ENCODE data around the gene SLC9A4.
"Not testable (repeated sequence)": the region's sequence is repeated elsewhere in the genome, so short reads cannot be mapped to it uniquely, and the experiment has no call there.

The SLC9A4 gene

GRCh38 chr2:102558463-102558862 lies 85.4 kb downstream of the SLC9A4 start (continued):
- no peak for TF ChIP-seq CREB5 (CRISPR knock-in tag; IDR thresholded peaks at IDR 0.05; ENCODE audit: low read depth)
- TF ChIP-seq ZFP3 (CRISPR knock-in tag; IDR thresholded peaks at IDR 0.05): no peak
- no peak for TF ChIP-seq BACH2 (CRISPR knock-in tag; IDR thresholded peaks at IDR 0.05; ENCODE audit: borderline replicate concordance)
- TF ChIP-seq ZC3H10 (CRISPR knock-in tag; IDR thresholded peaks at IDR 0.05): no peak
- TF ChIP-seq PPARA (CRISPR knock-in tag; IDR thresholded peaks at IDR 0.05; ENCODE audit: borderline replicate concordance): no peak
- no peak for TF ChIP-seq POU6F1 (CRISPR knock-in tag; IDR thresholded peaks at IDR 0.05; ENCODE audit: borderline replicate concordance, low read depth)
- TF ChIP-seq CSDC2 (CRISPR knock-in tag; IDR thresholded peaks at IDR 0.05): no peak
- no peak for TF ChIP-seq TCF4 (CRISPR knock-in tag; IDR thresholded peaks at IDR 0.05; ENCODE audit: borderline replicate concordance)
- TF ChIP-seq TOX (CRISPR knock-in tag; IDR thresholded peaks at IDR 0.05; ENCODE audit: borderline replicate concordance): no peak
- TF ChIP-seq RARB (CRISPR knock-in tag; IDR thresholded peaks at IDR 0.05): no peak
- TF ChIP-seq ZNF70 (CRISPR knock-in tag; IDR thresholded peaks at IDR 0.05): no peak
- TF ChIP-seq ESRRG (CRISPR knock-in tag; IDR thresholded peaks at IDR 0.05): no peak
- no peak for TF ChIP-seq GLIS3 (CRISPR knock-in tag; IDR thresholded peaks at IDR 0.05)

- ATAC-seq: not testable (repeated sequence)
Observed at GRCh38 chr2:102562542-102562941, 89.5 kb downstream of the SLC9A4 start.

- ATAC-seq: no peak
Observed at GRCh38 chr2:102575888-102576287, 102.9 kb downstream of the SLC9A4 start.

More at GRCh38 chr2:102575888-102576287, 102.9 kb downstream of the SLC9A4 start:
- TF ChIP-seq TCF4 (CRISPR knock-in tag; IDR thresholded peaks at IDR 0.05; ENCODE audit: borderline replicate concordance) (no peak), PPARA (CRISPR knock-in tag; IDR thresholded peaks at IDR 0.05; ENCODE audit: borderline replicate concordance) (no peak), RARB (CRISPR knock-in tag; IDR thresholded peaks at IDR 0.05) (no peak), CREB5 (CRISPR knock-in tag; IDR thresholded peaks at IDR 0.05; ENCODE audit: low read depth) (no peak), POU6F1 (CRISPR knock-in tag; IDR thresholded peaks at IDR 0.05; ENCODE audit: borderline replicate concordance, low read depth) (no peak), BACH2 (CRISPR knock-in tag; IDR thresholded peaks at IDR 0.05; ENCODE audit: borderline replicate concordance) (no peak), TSHZ2 (CRISPR knock-in tag; IDR thresholded peaks at IDR 0.05) (no peak), TOX (CRISPR knock-in tag; IDR thresholded peaks at IDR 0.05; ENCODE audit: borderline replicate concordance) (no peak), SNAI2 (CRISPR knock-in tag; IDR thresholded peaks at IDR 0.05) (no peak), CSRNP3 (CRISPR knock-in tag; IDR thresholded peaks at IDR 0.05) (no peak), OSR1 (CRISPR knock-in tag; IDR thresholded peaks at IDR 0.05) (no peak)
